ENCODE data around the gene GBX2. TPM values are rescaled to one million over a fixed set of nuclear protein-coding genes. Genes with fewer than 3 reads are reported as not detected.

Gene GBX2
- total and polyA plus RNA-seq, 10 of the 15 experiments (the other 5 are each of a cell fraction or from before 2014, with no cell fraction given): not detected

- DNase-seq (ENCODE audit: low read depth, low spot score) (no peak), ATAC-seq (no peak), FAIRE-seq (no peak)
- POLR2A ChIA-PET: no interaction called here
- Histone ChIP-seq H3K4me1 (ENCODE audit: control insufficient read depth, insufficient read depth, low read length) (no peaks in the 10 kb centered on the region), H3K4me3 (no peak overlapping the region), H2AFZ (ENCODE audit: control insufficient read depth, low read depth, low read length) (no peak overlapping the region), H3K79me2 (ENCODE audit: control insufficient read depth, insufficient read depth, low read length) (no peaks in the 10 kb centered on the region), H3K9ac (ENCODE audit: control insufficient read depth, insufficient read depth, low read length) (no peak overlapping the region), H3K36me3 (ENCODE audit: control insufficient read depth in 2 of 2, insufficient read depth in 2 of 2, low read length in 1 of 2) (no peaks in the 10 kb centered on the region), H3K9me3 (replicated peaks; ENCODE audit: control insufficient read depth, insufficient read depth, low read length) (no peaks in the 10 kb centered on the region), H3K27ac (ENCODE audit: control insufficient read depth, insufficient read depth) (no peak overlapping the region), H4K20me1 (ENCODE audit: control insufficient read depth, insufficient read depth) (no peaks in the 10 kb centered on the region), H3K27me3 (replicated peaks in 1 of 2; ENCODE audit: control insufficient read depth in 2 of 2, insufficient read depth in 2 of 2, low read length in 1 of 2) (no peaks in the 10 kb centered on the region; a peak in 1 of 4 replicates), H3K4me2 (ENCODE audit: control insufficient read depth, insufficient read depth) (no peak overlapping the region)
- RAD21 ChIA-PET (ENCODE audit: unreplicated experiment): no interaction called here
- SMC1A ChIA-PET (ENCODE audit: uncharacterized antibody, unreplicated experiment): interaction anchor here (0.6 kb wide), 1 partner anchor 700 kb away, joined by 3 read pairs; no protein-coding TSS in a partner anchor
- in situ Hi-C loops (cut with MboI) (no loop called here), intact Hi-C loops (cut with micrococcal nuclease; ENCODE audit: unreplicated experiment) (no loop called here)
- BruUV-seq (replicated peaks): no TSS peak
- 33% methylated on average over 12 of the region's 12 CpGs for WGBS (ENCODE audit: insufficient coverage, insufficient replicate concordance, low lambda C conversion rate, missing lambda C conversion rate)
- TF ChIP-seq SMC3 (IDR thresholded peaks at IDR 0.05; ENCODE audit: borderline replicate concordance, low read length) (no peak), RFX5 (IDR thresholded peaks at IDR 0.05; ENCODE audit: low read depth, low read length) (no peak), MTA2 (IDR thresholded peaks at IDR 0.05; ENCODE audit: low read depth) (no peak), USF2 (IDR thresholded peaks at IDR 0.05; ENCODE audit: borderline replicate concordance, low read depth, low read length) (no peak), SKIL (IDR thresholded peaks at IDR 0.05; ENCODE audit: low read depth, poor library complexity, severe bottlenecking) (no peak), POU2F2 (IDR thresholded peaks at IDR 0.05; ENCODE audit: borderline replicate concordance, low read depth, low read length) (no peak), SIX5 (IDR thresholded peaks at IDR 0.05; ENCODE audit: low read depth, low read length, severe bottlenecking) (no peak), MYB (IDR thresholded peaks at IDR 0.05; ENCODE audit: borderline replicate concordance, low read depth, low read length) (no peak), FOXM1 (IDR thresholded peaks at IDR 0.05; ENCODE audit: low read depth, low read length) (no peak), CHD2 (IDR thresholded peaks at IDR 0.05; ENCODE audit: borderline replicate concordance, low read depth, low read length) (no peak), KDM1A (IDR thresholded peaks at IDR 0.05; ENCODE audit: borderline replicate concordance) (no peak), PAX8 (IDR thresholded peaks at IDR 0.05) (no peak), NRF1 (conservative IDR thresholded peaks at IDR 0.05; ENCODE audit: low read depth, low read length) (no peak), HDAC6 (IDR thresholded peaks at IDR 0.05; ENCODE audit: unreplicated experiment) (no peak)
- TF ChIP-seq, protein P1, sequence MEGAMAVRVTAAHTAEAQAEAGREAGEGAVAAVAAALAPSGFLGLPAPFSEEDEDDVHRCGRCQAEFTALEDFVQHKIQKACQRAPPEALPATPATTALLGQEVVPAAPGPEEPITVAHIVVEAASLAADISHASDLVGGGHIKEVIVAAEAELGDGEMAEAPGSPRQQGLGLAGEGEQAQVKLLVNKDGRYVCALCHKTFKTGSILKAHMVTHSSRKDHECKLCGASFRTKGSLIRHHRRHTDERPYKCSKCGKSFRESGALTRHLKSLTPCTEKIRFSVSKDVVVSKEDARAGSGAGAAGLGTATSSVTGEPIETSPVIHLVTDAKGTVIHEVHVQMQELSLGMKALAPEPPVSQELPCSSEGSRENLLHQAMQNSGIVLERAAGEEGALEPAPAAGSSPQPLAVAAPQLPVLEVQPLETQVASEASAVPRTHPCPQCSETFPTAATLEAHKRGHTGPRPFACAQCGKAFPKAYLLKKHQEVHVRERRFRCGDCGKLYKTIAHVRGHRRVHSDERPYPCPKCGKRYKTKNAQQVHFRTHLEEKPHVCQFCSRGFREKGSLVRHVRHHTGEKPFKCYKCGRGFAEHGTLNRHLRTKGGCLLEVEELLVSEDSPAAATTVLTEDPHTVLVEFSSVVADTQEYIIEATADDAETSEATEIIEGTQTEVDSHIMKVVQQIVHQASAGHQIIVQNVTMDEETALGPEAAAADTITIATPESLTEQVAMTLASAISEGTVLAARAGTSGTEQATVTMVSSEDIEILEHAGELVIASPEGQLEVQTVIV (IDR thresholded peaks at IDR 0.05; ENCODE audit: borderline replicate concordance, partially characterized antibody): no peak
- TF ChIP-seq, protein P2, sequence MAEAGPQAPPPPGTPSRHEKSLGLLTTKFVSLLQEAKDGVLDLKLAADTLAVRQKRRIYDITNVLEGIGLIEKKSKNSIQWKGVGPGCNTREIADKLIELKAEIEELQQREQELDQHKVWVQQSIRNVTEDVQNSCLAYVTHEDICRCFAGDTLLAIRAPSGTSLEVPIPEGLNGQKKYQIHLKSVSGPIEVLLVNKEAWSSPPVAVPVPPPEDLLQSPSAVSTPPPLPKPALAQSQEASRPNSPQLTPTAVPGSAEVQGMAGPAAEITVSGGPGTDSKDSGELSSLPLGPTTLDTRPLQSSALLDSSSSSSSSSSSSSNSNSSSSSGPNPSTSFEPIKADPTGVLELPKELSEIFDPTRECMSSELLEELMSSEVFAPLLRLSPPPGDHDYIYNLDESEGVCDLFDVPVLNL (IDR thresholded peaks at IDR 0.05; ENCODE audit: low read depth, low read length): no peak
- TF ChIP-seq, protein P3, sequence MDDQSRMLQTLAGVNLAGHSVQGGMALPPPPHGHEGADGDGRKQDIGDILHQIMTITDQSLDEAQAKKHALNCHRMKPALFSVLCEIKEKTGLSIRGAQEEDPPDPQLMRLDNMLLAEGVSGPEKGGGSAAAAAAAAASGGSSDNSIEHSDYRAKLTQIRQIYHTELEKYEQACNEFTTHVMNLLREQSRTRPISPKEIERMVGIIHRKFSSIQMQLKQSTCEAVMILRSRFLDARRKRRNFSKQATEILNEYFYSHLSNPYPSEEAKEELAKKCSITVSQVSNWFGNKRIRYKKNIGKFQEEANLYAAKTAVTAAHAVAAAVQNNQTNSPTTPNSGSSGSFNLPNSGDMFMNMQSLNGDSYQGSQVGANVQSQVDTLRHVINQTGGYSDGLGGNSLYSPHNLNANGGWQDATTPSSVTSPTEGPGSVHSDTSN (IDR thresholded peaks at IDR 0.05; ENCODE audit: insufficient replicate concordance, low read depth, low read length): no peak
- CTCF ChIA-PET: interaction anchor here (0.6 to 1.0 kb wide), 2 partner anchors 47 to 416 kb away, joined by 3 to 5 read pairs; no protein-coding TSS in a partner anchor
These were observed 27.5 kb upstream of the GBX2 start for GRCh38 chr2:236195726-236196125.

Data from GM12878 (cell line).